Fibroblast of lung (primary cell): ENCODE results near the gene ITFG1.

Source experiments
- EZH2 ChIP-seq: IDR thresholded peaks from 2 replicates; pipeline ENCODE4 v1.5.1; 2012; ENCODE audit warnings: low read length, control low read depth, mild to moderate bottlenecking; ENCODE audit errors: missing control alignments
- TF ChIP-seq, protein P1 (sequence below), 2 donors: IDR thresholded peaks in 1 of 2; conservative IDR thresholded peaks in 1 of 2; 1 replicate in 1 of 2; 2 replicates in 1 of 2; pipeline ENCODE4 v1.5.1; 2011 to 2012; ENCODE audit warnings: low read length in 2 of 2, control low read depth in 1 of 2, inconsistent platforms in 1 of 2, low read depth in 1 of 2, mild to moderate bottlenecking in 1 of 2

- TF ChIP-seq, protein P1, sequence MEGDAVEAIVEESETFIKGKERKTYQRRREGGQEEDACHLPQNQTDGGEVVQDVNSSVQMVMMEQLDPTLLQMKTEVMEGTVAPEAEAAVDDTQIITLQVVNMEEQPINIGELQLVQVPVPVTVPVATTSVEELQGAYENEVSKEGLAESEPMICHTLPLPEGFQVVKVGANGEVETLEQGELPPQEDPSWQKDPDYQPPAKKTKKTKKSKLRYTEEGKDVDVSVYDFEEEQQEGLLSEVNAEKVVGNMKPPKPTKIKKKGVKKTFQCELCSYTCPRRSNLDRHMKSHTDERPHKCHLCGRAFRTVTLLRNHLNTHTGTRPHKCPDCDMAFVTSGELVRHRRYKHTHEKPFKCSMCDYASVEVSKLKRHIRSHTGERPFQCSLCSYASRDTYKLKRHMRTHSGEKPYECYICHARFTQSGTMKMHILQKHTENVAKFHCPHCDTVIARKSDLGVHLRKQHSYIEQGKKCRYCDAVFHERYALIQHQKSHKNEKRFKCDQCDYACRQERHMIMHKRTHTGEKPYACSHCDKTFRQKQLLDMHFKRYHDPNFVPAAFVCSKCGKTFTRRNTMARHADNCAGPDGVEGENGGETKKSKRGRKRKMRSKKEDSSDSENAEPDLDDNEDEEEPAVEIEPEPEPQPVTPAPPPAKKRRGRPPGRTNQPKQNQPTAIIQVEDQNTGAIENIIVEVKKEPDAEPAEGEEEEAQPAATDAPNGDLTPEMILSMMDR (conservative IDR thresholded peaks at IDR 0.05 in 1 of 2, IDR thresholded peaks at IDR 0.05 in 1 of 2; ENCODE audit: low read depth in 1 of 2, low read length in 2 of 2): no peak
- no peak for TF ChIP-seq EZH2
Observed at GRCh38 chr16:47262938-47263337, 197.9 kb downstream of the ITFG1 start.
